Stimulated activated CD8-positive, alpha-beta memory T cell treated with anti-CD3 and anti-CD28 coated beads, Interleukin-7, amount 100 ng/mL, for 4 hours (primary cell): ENCODE results near the gene TGFBR3.

Experiments used
- DNase-seq, 2 donors: peaks; one replicate each; pipeline ENCODE4 v3.0.0-alpha.2; 2020; ENCODE audit warnings: low read depth in 2 of 2

Gene TGFBR3

GRCh38 chr1:91885716-91886506, at the start of gene TGFBR3:
Gene TGFBR3 (minus strand): TSS chr1:91886151. CDS start chr1:91861531, 24,620 bp downstream.
- DNase-seq: peak; percentile 55 to 80

GRCh38 chr1:91929250-91929649, 43.3 kb upstream of the TGFBR3 start:
- DNase-seq: no peak

- DNase-seq: no peak
Observed at GRCh38 chr1:91928026-91928425, 42.1 kb upstream of the TGFBR3 start.

GRCh38 chr1:91925644-91926435, 39.9 kb upstream of the TGFBR3 start:
- no peak for DNase-seq

GRCh38 chr1:91924146-91924545, 38.2 kb upstream of the TGFBR3 start:
- DNase-seq: no peak

DNA sequence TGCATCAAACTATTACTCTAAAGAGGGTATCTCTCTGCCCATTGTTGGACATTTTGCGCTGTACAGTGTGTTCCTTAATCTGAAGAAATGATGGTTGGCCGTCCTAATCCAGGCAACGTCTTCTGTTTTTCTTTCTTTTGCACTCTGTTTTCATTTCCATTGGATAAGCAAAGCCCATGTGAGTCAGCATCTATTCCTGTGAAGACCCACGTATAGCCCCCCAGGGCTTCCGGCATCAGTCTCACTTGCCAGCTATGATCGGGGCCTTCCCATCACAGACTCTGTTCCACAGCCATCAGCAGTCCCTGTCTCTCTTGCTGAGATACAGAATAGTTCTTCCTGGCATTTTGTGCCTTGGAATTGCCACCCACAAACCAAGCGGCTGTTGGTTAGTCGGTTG, 34.0 kb upstream of the TGFBR3 start:
- no peak for DNase-seq

DNA sequence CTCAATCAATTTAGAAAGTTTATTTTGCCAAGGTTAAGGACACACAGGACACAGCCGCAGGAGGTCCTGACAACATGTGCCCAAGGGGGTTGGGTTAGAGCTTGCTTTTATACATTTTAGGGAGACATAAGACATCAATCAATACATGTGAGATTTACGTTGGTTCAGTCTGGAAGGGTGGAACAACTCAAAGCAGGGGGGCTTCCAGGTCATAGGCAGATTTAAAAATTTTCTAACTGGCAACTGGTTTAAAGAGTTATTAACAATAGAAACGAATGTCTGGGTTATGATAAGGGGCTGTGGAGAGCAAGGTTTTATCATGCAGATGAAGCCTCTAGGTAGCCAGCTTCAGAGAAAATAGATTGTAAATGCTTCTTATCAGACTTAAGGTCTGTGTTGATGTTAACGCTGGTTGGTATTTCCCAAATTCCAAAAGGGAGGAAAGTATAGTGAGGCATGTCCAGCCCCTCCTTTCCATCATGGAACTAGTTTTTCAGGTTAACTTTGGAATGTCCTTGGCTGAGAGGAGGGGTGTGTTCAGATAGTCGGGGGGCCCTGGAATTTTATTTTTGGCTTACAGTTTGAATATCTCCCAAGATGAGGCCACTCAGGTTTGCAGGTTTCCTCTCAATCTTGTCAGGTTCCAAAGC, 31.0 kb upstream of the TGFBR3 start:
- DNase-seq: no peak

DNA sequence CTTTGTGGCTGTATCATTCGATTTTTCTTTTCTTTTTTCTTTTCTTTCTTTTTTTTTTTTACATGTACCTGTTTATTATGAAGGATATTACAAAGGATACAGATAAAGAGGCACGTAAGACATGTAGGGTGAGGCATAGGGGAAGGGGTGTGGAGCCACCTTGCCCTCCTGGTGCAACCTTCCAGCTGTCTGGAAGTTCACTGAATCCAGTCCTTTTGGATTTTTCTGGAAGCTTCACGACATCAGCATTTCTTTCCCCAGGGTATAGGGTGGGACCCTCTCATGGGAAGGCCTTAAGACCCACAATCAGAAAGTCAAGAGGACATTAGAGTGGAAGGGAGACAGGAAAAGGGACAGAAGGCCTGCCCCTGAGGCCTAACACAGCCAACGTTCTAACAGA, 30.1 kb upstream of the TGFBR3 start:
- DNase-seq: no peak

DNA sequence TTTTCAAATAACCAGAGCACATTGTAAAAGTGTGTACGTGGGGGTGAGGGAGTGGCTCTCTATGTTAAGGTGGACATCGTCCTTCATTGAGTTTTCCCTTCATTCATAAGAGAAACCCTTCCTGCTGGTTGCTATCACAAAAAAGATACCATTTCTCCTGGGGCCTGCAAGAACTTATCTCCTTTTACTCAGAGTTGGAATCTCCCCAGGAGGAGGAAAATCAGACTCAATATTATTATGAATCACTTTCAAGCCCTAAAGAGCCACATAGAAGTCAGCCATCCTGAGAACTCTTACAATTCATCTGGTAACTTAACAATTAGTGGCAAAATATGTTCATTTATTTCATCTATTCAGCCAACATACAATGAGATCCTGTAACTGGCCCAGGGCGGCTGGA, 27.1 kb upstream of the TGFBR3 start:
- DNase-seq: no peak

- DNase-seq: no peak
Observed at GRCh38 chr1:91912266-91912665, 26.3 kb upstream of the TGFBR3 start.

- no peak for DNase-seq
Observed at GRCh38 chr1:91901231-91901630, 15.3 kb upstream of the TGFBR3 start.

DNA sequence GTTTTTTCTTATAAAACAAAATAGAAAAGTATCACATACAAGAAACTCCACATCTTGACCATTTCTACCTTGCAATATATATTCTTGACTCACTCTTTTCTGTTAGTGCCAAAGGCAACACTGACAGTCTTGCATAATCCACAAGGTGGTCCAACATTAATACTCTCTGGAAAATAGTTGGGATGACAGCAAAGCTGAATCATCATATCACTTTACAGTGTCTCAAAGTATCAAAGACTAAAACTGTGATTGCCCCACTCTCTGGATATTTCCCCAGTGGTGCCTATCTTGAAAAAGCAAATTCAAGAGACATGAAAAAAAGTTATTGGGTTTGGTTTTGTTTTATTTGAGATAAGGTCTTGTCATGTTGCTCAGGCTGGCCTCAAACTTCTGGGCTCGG, 14.6 kb upstream of the TGFBR3 start:
- no peak for DNase-seq

GRCh38 chr1:91897016-91897415, 11.1 kb upstream of the TGFBR3 start:
- DNase-seq: no peak

DNA sequence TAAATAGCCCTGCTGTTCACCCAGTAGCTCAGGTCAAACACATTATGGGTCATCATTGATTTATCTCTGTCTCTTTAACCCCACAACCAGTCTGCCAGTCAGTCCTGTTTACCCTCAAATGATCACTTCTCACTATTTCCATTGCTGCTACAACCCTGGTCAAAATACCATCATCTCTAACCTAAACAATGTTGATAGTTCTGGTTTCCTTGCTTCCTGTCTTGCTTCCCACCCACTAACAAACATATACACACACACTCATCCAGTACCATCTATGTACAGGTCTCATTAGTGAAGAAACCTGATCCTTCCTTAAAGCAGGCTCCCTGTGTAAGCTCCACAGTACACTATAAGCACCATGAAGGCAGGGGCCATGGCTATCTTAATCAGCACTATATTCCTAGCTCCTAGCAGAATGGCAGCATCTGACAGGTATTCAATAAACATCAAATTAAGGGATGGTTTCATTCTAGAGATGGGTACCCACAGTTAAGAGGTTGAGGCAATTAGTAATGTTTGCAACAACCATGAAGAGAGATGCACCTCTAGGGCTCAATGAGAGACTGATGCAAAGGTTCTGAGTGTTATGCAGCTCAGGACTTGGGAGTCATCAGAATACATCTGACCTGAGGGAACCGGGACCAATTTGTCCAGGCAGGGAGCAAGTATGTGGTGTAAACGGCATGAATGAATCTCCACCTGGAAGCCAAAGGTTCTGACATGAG, 10.0 kb upstream of the TGFBR3 start:
- no peak for DNase-seq

- DNase-seq: no peak
Observed at GRCh38 chr1:91894036-91894761, 8.2 kb upstream of the TGFBR3 start.

DNA sequence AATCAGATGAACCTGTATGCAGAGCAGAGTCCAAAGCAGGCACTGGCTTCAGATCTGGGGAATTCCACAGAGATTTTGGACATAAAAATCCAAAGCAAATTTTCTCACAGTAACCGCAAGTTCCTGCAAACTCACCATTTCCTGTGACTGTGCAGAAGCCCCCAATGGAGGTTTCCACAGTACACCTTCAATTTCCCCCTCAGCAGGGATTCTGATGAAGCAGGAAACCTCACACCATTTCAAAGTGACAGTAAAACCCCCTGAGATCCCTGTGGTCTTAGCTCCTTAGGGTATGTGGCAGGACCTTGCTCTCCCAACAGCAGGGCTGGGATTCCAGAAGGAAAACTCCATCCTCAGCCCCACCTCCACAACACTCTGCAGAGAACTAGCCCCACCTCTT, 6.0 kb upstream of the TGFBR3 start:
- DNase-seq: no peak

DNA sequence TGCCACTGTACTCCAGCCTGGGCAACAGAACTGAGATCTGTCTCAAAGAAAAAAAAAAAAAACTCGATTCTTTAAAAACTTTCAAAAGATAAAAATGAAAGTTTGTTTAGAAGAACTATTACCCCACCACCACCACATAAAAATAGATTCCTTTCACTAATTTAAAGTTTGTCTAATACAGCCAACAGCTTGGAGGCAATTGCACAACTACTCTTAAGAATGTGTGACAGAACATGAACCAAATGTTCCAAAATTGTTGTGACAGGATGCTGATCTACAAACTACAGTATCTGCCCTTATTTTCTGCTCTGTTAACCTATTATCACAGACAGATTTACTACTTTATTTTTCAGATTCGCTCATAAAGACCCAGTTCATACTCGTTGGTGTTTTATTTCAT, 5.5 kb upstream of the TGFBR3 start:
- no peak for DNase-seq

GRCh38 chr1:91889717-91890459, 3.9 kb upstream of the TGFBR3 start:
- DNase-seq: no peak

GRCh38 chr1:91885213-91885715, 687 bp downstream of the TGFBR3 start:
- peak in 1 of 2 donors; percentile 35 for DNase-seq

DNA sequence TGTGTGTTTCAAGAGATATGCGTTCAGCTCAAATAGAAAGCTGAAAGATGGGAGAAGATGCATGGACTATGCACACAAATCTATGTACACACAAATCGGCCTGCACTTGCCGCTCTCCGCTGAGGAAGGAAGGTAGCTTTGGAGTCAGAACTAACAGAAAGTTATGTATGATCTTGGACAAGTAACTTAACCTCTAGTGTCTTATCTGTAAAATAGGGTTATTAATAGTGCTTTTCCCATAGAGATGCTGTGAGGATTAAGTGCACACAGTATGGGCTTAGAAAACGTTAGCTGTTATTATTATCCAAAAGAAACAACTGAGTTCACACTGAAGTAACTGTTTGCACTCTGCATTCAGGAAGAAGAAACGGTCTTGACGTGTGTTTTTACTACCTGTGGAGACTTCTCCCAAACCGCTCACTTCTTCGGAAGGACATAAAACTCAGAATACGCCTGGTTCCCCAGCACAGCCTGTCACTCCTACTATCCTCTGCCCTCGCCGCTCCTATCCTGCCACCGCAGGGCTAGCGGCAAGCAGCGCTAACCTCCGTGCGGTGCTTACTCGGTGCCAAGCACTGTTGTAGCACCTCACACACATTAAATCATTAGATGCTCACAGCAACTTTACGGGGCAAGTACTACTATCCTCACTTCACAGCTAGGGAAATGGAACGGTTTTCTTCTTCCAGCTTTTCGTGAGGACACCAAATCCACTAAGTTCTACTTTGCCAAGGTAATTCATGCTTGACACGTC, 1.3 kb downstream of the TGFBR3 start:
- DNase-seq: no peak
